Panc1 (cell line): ENCODE data around the gene SPATA1.

Experiments
- POLR2AphosphoS5 ChIP-seq: IDR thresholded peaks from 2 replicates; pipeline ENCODE4 v1.6.1; 2012; ENCODE audit warnings: mild to moderate bottlenecking, low read depth, low read length, moderate library complexity
- TF ChIP-seq, protein P1 (sequence below): fragments of 450-650 bp; IDR thresholded peaks from 2 replicates; pipeline ENCODE4 v1.5.1; 2017; ENCODE audit warnings: mild to moderate bottlenecking

DNA sequence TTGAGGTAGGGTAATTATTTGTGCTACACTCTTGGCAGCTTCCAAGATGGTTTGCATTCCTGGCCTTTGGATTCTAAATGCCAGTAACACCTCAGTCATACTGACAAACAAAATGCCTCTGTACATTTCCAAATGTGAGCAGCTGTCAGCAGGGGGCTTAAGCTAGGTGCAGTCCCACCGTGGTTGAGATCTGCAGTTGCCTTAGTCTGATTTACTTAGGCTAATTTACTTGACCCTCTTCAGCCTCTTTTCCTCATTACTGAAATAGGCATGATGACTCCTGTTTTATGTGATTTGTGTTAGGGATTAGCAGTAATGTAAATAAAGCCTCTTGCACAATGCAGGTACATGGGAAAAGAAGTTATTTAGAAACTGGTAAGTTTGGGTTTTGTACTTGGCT is 13.5 kb upstream of the SPATA1 start:
- TF ChIP-seq, protein P1, sequence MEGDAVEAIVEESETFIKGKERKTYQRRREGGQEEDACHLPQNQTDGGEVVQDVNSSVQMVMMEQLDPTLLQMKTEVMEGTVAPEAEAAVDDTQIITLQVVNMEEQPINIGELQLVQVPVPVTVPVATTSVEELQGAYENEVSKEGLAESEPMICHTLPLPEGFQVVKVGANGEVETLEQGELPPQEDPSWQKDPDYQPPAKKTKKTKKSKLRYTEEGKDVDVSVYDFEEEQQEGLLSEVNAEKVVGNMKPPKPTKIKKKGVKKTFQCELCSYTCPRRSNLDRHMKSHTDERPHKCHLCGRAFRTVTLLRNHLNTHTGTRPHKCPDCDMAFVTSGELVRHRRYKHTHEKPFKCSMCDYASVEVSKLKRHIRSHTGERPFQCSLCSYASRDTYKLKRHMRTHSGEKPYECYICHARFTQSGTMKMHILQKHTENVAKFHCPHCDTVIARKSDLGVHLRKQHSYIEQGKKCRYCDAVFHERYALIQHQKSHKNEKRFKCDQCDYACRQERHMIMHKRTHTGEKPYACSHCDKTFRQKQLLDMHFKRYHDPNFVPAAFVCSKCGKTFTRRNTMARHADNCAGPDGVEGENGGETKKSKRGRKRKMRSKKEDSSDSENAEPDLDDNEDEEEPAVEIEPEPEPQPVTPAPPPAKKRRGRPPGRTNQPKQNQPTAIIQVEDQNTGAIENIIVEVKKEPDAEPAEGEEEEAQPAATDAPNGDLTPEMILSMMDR, result 0 out of 2 replicates have a peak, but pooled peaks have one; percentile 28
- no peak for TF ChIP-seq POLR2AphosphoS5
